GM19043 (cell line): Measurements from ENCODE around the gene FEZF2.

Experiments
- ATAC-seq: cut with Tn5 transposase; IDR thresholded peaks from one replicate; pipeline ENCODE4 v1.9.1; 2021; ENCODE audit warnings: low read depth; ENCODE audit not compliant: unreplicated experiment

The FEZF2 gene

DNA sequence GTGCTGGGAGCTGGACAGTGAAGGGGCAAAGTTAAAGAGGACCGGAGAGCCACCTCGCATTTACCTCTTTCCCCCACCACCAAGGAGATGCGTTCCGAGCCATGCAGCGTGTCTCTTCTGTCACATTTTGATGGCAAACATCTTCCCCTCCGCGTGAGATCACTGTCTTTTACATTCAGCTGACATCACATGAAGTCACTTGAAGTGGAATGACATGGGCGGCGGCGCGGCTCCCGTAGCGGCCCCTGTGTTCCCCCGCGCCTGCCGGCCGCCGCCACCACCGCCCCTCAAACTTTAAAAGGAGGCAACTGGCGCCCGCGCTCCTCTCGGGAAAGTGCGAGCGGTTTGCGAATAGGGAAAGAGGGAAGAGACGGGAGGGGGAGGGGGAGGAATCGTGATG, at the start of gene FEZF2:
TSS of gene FEZF2 (minus strand) at position 336 of the 400 bp plus-strand sequence. CDS start 682 bp downstream, outside the sequence.
- no peak for ATAC-seq

DNA sequence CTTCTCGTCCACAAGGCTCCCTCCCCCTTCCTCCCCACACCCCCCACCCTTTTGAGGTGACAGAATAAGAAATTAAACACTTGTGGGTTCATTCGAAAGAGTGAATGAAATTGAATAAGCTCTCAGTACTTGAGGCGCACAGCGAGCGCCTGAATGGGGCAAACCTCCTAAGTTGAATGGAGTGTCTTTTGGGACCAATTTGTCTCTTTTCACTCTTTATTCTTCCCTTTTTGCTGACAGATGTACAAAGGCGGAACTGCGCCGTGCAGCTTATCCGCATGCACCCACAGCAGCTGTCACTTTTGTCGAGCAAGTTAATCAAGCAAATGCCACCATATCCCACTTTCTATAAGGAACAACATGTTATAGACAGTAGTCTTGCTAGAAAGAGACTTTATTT, 47.9 kb upstream of the FEZF2 start:
- ATAC-seq, result no peak

DNA sequence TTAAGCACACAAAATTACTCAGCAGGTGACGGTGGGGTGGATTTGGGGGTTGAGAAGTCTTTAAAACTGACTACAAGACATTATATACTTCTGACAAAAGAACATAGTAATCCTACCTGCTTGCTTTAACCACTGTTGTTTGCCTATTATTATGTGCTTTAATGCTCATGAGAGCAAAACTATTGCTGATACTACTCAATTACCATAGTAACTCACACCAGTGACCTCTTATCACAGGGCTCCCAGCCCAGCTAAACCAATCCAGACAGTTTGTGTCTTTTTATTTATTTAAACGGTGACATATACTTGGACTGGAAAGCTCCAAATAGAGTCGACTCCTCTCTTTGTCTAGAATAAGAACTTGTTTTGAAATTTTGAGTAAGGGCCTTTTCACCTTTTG, 42.8 kb upstream of the FEZF2 start:
- no peak for ATAC-seq

DNA sequence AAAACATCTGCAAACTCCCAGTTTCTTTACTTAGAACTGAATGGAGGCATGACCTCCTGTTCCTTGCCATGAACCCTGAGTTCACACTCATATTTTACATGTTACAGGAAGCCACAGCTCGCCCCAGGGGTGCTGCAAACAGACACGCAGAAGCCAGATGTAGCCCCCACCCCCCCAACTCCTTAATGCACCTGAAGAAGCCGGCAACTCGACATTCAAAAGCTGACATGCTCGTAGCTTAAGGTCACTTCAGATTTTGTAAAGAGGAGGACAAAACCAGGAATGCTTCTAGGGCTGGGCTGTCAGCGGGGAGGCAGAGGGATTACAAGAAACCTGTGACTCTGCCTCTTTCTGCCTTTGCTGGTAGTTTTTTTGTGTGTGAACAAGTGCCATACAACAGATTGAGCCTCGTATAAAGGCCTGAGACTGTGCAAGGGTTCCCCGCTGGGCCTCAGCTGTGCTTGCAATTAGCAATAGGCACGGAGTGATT, 42.0 kb upstream of the FEZF2 start:
- ATAC-seq, result no peak

DNA sequence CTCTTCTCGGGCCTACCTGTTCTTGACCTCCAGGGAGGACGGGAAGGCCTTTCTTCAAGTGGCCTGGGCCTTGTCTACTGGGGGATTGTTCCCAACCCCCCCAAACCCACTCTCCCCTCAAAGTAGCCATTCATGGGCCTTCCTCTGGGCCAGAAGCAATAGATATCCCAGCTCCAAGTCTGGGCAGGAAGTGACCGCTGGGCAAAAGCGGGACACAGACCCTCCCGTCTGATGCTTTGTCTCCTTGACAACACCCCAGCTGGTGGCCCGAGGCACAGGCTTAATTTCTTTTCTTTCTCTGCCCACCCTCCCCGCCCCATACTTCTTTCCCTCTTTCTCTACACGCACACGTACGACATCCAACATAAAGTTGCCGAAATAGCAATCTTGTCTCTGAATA, 41.4 kb upstream of the FEZF2 start:
- ATAC-seq, result no peak

DNA sequence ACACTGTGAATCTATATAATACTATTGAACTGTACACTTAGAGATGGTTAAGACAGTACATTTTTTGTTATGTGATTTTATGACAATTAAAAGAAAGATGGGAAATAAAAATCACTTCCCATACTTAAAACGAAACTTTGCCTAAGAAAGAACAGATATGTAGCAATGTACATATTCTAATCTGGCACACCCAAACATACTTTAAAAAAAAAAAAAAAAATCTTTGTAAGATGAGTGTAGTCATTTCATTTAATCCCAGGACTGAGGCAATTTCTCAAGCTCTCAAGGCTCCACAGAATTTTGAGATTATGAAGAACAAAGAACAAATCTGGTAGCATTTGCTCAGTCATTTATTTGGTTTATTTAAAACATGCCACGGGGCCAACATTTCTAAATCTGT, 40.3 kb upstream of the FEZF2 start:
- no peak for ATAC-seq

DNA sequence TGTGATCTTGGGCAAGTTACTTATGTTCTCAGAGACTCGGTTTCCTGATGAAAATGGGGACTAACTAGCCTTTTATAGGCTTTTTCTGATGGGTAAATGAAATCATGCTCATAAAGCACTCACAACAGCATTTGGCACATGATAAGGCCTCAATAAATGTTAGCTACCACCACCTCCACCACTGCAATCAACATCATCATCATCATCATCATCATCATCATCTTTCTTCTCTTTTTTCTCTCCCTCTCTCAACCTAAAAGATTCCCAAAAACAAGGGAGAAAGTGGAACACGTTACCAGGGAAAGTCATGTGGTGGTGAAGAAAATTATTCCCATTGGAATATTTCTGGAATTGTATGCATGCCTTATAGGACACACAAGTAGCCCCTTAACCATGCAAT, 33.6 kb upstream of the FEZF2 start:
- no peak for ATAC-seq

DNA sequence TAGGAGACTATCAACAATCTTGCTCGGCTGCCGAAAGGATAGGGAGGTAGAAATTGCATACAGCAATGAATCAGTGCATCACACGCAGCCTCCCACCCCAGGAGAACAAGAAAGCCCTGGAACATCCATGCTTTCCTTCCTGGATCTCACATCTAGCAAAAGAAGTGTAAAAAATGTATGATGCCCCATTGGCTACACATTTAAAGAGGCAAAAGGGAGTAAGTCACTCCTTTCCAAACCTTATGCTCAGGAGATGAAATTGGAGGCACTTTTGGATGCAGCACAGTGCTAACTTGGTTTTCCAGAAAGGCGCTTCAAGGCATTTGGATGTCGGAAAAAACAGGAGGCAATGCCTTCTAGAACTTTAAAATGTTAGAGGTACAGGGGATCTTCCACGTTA, 32.2 kb upstream of the FEZF2 start:
- no peak for ATAC-seq

DNA sequence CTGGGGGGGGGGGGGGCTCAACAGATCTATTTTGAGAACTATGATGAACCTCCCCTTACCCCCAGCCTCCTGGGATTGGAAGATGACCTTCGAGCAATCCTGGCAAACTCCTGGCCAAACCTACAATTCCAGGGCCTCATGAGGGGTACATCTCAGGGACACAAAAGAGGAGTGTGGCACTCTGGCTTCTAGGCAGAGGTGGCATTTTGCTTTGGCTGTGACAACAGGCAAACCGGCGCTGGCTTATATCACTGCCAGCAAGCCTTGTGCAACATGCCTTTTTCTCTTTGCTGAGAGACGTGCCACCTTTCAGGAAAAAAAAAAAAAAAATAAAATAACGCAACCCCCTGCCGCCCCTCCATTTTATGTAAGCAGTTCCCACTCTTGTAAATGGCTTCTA, 31.8 kb upstream of the FEZF2 start:
- ATAC-seq, result no peak

DNA sequence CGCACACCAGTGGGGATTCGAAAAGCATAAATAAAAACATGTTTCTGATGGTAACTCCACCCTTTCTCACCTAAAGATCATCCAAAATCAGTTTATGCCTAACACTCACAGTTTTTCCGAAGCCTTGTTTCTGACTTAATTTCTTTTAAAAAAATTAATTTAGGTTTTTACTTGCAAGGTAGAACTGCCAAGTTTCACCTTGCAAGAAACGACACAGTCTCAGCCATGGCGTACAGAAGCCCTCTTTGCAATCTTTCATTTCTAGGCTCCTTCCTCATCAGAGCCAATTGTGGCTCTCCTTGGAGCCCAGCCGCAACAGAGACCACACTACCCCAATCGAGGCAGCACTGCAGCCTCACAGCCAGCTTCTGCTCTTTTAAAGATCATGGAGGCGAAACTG, 31.0 kb upstream of the FEZF2 start:
- no peak for ATAC-seq

DNA sequence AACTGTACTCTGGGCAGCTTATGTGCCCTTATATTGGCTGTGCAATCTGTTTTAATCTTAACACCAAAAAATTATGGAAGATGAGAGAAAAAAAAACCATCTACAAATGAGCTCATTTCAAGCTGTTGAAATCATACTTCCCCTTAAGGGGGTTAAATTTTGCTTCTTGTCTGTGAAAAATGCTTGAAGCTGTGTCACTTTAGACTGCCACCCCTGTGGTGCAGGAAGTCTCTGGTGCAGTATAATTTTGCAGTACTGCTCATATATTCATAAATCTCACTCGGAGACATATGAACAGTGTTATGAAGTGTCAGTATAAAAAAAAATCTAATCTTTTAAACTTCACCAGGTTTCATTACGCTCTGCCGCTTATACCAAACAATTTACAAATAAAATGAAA, 30.4 kb upstream of the FEZF2 start:
- ATAC-seq, result no peak

DNA sequence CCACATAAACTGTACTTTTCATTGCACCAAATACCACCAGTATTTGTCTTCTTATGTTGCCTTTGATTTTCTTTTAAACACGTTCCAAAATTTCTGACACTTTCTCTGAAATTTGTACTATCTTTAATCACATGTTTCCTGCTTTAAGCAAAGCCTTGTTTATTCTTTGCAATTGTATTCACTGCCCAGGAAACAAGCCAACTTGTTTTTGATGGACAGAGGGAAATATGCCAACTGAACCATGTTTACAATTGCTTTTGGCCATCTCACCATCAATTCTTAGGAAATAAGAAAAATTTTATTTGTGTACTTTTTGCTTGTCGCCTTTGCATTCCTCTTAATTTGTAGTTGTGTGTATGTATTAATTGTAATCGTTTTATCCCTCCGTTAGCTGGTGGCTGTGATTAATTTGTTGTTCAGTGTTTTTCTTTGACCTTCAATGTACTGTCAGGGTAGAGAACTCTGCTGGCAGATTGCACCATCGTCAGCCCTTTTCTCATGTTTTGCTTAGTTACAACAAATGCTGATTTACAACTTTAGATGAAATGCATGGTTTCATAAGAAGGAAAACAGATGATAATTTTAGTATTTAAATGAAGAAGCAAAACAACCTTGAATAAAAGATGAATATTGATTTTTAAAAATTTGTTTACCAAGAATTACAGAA, 19.4 kb upstream of the FEZF2 start:
- ATAC-seq, result no peak

DNA sequence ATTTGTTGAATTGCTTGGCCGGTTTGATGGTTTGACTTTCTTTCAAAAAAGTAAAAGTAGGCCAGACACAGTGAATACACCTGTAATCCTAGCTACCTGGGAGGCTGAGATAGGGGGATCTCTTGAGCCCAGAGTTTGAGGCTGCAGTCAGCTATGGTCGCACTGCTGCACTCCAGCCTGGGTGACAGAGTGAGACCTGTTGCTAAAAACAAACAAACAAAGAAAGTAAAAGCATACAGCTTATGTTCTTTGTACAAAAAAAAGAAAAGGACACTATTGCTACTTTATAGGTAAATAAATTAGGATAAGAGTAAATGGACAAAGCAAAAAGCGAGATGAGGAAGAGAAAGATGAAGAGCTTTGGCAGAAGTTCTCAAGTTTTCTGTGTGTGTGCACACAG, 13.9 kb upstream of the FEZF2 start:
- ATAC-seq, result no peak

DNA sequence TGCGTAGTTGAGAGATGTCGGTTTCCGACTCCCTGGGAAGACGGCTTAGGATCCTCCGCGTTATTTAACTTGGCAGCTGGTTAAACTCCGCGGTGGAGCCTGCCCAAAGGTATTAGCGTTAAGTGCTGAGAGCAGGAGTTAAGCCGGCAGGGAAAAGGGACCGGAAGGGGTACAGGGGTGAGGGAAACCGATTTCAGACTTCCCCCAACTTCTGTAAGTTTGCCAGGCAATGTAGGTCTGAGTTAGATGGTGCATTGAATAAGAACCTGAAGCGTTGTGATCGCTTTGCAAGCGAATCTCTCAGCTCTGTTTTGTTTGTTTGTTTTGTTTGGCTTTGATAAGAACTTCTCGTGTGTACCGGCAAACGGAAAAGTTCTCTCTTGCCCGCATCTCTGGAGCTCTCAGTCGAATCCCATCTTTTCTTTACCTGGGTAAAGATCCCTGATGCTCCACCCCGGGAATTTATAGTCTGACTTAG, 6.0 kb upstream of the FEZF2 start:
- ATAC-seq, result no peak

DNA sequence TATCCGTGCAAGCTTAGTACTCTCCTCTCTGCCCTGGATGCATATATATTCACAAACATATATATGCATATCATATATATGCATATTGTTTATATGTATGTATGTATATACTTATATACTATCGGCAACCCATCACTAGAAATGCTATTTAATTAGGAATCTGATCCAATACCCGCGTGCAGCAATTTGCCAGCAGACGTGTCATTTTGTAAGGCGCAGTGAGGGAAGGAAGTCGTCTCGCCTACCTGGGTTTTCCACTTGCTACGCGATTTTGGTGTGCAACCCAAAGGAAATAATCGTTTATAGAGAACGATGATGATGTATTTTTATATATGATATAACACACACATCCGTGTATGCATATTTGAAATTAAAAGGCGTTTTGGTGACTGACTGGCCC, 5.6 kb upstream of the FEZF2 start:
- no peak for ATAC-seq

DNA sequence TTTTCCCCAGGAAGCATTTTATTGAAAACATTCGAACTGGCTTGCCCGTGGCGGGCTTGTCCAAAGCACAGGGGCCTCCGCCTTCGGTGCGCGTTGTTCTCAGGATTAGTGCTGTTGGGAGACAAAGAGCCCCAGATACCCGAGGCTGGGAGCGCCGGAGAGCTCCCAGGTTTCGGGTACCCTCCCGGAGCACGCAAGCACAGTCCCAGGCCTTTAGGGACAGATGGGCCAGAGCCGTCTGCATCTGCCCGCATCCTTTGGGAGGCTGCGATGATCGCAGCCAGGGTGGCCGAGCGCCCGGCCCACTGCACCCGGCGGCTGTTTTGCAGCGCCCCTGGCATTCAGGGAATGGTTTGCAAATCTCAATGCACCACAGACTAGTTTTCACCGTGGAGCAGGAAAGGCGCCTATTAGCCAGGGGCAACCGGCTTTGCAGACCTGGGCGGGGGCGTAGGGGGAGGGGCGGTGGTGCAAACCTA, 5.0 kb upstream of the FEZF2 start:
- ATAC-seq, result no peak

DNA sequence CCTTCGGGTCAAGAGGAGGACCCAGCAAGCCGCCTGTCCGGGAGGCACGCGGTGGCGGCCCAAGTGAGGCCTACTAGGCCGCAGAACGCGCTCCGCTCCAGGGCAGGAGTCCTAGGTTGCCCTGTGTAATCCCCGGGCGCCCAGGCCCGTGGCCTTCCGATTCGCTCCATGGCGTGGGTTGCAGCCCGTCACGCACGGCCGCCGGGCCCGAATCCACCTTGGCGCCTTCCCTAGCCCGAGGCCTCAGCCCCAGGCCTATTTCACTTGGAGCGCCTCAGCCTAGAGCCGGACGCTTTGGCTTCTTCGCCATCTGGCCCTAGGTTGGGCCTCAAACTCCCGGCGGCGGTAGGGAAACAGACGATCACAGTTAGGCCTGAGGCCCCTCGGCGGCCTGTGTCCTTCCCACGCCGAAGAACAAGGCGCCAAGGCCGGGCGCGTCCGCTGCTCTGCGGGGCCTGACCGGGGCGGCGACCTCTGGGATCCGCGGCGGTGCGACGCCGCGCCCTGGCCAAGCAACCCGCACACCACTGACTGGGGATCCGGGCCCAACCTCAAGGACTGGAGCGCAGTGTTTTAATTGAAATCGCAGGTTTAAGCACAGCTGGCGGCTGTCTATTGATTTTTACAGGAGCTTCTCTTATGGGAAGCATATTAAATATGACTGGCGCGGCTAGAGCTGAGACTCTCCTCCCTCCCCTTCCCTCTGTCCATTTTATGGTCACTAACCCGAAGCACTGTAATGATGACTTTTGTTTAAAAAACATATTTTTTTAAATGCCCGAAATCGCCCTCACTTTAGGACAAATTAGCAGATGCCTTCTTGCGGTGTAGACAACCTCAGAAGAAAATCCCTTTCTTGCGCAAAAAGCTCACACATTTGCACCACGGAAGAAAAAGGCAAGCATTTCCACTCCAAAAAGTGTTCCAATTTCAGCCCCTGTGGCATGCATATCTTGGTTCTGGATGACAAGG, 3.8 kb upstream of the FEZF2 start:
- ATAC-seq, result no peak

DNA sequence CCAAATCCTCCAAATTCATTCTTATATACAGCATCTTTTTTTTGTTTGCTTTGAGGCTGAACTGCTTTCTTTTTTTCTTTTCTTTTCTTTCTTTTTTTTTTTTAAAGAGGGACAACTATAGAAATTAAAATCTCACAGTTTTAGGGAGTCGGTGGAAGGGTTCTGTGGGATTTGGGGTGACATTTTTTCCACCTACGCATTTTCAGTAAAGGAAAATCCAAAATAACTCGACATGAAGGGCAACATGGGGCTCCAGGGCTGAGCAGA, 3.0 kb upstream of the FEZF2 start:
- ATAC-seq, result no peak

DNA sequence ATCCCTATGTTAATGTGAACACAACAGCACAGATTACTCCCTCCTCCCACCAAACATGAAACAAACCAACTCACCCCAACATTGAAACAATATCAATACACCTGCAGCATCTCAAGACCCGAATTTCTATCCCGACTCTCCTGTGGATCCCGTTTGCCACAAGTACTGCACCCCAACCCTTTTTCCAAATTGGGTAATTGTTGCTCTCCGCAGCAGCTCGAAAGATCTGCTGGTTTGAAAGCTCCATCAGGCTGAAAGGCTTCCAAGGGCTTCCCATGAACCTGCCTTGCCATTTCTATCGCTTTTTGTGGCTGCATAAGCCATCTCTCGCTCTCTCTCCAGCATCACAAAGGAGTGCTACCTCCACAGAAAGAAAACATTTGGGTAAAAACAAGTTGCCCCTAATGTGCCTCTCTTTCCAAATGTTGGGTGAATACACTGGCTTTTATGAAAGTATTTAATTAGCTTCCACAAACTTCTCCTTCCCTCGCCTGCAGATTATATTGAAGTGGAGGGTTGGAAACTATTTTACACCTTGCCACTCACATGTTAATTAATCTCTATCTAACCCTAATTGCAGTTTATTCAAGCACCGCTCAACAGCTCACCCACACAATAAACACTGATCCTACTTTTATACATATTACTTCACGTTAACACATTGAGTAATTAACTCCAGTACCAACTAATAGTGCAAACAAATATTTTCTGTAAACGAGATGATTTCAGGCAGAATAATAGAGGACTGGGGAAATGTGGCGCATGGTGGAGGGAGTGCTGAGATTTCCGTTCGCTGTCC, 2.5 kb upstream of the FEZF2 start:
- no peak for ATAC-seq

DNA sequence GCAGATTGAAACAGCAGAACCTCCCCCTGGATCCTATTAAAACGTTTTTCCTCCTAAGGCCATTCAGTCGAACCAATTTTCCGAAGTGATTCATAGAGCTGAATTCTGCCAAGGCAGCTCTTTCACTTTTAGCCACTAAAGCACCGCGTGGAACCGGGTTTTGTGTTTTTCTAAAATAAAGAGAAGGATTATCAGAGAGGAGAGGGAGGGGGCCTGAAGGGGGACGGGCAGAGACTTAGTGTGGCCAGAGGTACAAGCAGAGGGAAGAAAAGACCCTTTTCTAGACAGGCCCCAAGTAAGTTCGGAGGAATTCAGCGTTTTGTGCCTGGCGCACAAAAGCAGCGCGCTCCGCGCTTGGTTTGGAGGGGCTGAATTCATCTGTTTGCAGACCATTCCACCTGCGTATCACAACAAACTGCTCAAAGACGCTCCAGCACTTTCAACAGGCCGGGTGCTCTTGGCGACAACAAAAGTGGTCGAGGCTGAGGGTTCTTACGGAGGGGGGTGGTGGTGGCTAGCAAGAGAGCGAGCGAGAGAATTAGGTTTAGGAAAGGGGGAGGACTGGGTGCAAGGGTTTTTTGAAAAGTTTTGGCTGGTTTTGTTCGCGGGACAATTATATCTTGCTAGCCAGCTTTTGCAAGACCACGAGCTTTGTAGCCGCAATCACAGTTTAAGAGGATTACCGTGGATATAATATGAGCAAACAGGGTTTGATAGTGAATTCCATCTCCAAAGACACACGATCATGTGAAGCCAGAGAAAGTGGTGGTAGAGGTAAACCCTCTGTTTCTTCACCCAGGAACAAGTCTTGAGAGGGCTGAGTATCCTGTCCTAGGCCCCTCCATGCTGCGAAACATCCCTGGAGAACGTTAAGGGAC, 1.2 kb upstream of the FEZF2 start:
- no peak for ATAC-seq
